NCI-H1092 (cell line): ENCODE data around the gene DNAJB1.
"Not testable (repeated sequence)": the region's sequence is repeated elsewhere in the genome, so short reads cannot be mapped to it uniquely, and the experiment has no call there.

ENCODE experiments used
- DNase-seq: peaks from one replicate; lab custom pipeline; 2025; lab: John Stamatoyannopoulos, UW

Gene DNAJB1

GRCh38 chr19:14517840-14518505 lies at the start of gene DNAJB1:
Gene DNAJB1, minus strand, starts transcription at chr19:14518397. Its CDS starts 48 bp downstream, at chr19:14518349.
- DNase-seq, result peak; percentile 35

DNA sequence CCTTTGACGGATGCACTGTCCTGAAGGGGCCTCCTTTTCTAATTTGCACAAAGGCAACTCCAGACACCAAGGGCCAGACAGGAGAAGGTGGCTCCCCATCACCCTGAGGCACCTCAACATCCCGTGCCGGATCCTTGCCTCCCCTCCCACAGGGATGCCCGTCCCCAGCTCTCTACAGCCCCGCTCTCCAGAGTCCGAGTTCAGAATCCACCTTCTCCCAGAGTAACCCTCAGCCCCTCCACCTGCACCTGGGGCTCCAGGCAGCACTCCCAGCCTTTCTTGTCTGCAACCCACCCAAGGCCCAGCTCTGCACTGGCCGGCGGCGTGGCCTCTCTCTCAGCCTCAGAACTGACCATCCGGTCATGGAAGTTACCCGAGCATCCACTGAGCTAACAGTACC lies 48.9 kb upstream of the DNAJB1 start:
- no peak for DNase-seq

DNA sequence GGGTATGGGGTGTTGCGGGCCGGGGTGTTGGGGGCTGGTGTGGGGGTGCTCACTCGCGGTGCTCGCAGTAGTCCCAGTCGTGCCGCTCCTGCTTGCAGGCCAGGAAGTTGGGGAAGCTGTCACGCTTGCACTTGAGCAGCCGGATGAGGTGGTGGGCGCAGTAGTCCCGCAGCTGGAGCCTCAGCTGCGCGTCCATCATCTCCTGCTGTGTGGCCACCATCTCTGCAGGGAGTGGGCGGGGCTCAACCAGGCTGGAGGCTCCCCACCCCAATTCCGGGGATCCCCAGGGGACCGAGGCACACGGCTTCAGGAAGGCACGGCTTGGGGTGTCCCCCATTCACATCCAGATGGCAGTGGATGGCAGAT lies 48.5 kb upstream of the DNAJB1 start:
- no peak for DNase-seq

DNA sequence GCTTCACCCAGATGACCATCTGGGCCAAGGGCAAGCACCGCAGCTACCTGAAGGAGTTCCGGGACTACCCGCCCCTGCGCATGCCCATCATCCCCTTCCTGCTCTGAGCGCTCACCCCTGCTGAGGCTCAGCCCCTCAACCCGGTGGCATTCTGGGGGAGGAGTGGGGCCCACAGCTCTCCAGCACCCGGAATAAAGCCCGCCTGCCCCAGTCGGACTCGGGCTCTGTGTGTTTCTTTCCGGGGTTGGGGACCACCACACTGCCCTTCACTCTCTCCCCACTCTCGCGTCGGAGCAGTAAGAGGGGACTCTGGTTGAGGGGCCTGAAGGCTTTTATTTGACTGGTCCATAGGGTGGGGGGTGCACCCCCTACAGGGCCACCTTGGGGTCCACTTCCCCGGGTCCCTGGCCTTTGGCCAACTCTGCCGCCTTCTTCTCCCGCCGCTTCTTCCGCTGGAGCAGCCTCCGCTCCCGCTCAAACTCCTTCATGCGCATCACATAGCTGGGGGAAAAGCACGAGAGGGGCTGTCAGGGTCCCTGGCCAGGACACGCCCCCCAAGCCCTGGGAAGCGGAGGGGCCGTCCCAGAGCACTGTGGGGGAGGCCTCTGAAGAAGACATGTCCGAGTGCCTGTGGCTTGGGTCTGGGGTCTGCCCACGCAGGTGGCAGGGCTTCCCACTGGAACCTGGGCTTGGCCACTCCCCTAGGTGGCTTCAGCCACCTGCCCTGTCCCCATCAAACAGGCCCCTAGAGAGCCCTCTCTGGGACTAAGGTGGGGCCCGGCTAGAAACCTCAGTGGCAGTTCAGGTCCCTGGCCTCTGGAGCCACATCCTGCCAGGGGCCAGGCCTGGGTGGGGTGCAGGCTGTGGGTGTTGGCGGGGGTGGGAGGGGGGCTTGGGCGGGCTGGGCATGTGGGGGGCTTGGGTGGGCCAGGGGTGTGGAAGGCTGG lies 47.8 kb upstream of the DNAJB1 start:
- no peak for DNase-seq

GRCh38 chr19:14565298-14565679 lies 47.1 kb upstream of the DNAJB1 start:
- no peak for DNase-seq

GRCh38 chr19:14564652-14565297 lies 46.6 kb upstream of the DNAJB1 start:
- not testable (repeated sequence) for DNase-seq

- DNase-seq, result no peak
These were observed 45.9 kb upstream of the DNAJB1 start for GRCh38 chr19:14563989-14564651.

DNA sequence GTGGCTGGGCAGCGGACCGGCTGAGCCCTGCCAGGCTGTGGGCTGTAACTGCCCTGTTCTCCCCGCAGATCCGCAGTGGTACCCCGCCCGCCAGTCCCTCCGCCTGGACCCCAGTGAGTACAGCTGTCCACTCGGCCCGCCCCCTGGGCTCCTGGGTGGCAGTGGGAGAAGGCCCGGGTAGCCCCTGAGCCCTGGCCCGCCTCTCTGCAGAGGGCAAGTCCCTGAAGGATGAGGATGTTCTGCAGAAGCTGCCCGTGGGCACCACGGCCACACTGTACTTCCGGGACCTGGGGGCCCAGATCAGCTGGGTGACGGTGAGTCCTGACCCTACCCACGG lies 45.4 kb upstream of the DNAJB1 start:
- DNase-seq, result no peak

DNA sequence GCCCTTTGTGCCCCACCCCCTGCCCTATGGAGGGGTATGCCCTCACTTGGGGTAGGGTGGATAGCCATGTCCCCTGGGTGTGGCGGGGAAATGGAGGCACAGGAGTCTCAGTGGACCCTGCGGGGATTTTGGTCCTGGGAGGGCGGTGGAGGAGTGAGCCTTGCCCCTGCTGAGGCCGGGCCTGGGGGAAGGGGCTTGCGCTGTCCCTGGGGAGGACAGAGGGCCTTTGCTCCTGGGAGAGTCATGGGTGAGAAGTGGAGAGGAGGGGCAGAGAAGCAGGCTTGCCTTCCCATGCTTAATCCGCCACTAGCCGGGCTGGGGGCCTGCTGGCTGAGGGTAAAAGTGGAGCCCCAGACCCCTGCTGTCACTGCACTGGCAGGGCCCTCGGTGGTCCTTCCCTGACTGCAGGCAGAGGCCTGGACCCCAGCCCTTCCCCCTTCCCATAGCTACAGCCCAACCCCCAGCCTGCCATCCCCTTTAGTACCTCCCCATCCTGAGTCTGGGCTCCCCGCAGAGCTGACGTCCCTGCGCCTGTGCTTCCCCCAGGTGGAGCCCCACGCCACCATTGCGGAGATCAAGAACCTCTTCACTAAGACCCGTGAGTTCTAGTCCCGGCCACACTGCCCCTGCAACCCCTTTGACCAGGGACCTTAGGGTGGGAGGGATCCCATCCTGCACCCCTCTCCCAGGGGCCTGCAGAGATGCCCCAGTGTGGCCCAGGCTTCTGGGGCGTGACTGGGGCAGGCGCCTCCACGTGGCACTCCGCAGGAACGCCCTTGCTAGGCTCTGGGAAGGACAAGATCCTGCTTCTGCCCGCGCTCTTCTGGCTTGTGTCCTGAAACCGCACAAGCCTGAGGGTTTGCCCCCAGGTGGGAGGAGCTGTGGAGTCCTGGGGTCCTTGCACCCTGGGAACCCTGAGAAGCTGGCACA lies 44.7 kb upstream of the DNAJB1 start:
- DNase-seq, result no peak

DNA sequence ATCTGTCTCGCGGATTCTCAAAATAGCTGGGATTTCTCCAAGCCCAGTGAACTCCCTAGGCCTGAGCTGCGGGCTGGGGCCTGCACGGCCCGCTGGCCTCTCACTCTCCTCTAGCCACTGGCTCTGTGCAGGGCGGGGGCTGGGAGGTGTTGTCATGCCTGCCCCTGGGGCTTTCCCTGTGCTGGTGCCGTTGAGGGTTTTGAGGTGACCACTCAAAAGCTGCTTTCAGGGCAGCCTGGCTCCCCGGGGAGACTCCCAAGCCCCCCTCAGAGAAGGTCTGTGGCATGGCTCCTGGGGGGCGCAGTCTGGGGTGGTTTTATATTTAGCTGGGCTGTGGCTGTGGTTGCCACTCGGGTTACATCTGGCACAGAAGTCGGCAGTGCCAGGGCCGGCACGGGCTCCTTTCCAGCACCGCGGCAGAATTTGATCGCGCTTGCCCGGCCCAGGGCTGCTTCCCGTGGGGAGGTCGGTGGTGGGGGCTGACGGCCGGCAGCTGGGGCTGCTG lies 43.7 kb upstream of the DNAJB1 start:
- no peak for DNase-seq

- DNase-seq, result no peak
These were observed 43.1 kb upstream of the DNAJB1 start for GRCh38 chr19:14561249-14561648.

- DNase-seq, result no peak
These were observed 42.5 kb upstream of the DNAJB1 start for GRCh38 chr19:14560776-14561108.

DNA sequence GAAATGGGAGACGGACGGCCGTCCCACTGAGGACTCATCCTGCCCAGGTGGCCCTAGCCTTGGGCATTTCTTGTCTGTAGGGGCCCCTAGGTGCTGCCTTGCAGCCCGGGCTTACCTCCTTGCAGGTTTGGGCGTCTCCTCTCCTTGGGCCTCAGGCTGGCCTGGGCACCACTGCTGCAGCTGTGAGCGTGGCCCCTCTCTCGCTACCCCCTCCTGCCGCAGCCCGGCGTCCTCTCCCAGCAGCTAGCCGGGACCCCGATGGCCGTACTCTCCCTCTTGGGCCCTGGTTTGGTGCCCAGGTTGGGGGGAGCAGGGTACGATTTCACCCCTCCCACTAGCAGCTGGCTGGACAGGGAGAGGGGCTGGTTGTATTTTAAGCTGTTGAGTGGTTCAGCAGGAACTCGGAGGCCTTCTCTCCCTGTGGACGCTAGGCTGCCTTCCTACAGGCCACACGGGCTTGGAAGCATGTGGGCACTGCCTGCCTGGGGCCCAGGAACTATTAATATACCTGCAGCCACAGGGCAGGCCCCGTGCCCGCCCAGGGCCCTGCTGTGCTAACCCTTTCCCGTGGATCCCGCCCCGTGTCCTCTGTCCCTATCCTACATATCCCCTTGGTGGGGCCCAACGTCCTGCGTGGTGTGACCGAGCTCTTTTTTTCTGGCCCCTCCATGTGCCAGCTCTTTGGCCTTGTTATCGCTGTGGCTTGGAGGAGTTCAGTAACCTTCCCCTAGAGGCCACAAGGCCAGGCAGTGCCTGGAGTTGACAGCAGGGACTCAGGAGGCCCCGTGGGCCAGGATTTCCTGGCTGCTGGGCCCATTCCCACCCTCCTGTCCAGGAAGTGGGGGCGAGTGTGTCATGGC lies 41.9 kb upstream of the DNAJB1 start:
- DNase-seq, result no peak

GRCh38 chr19:14558370-14559066 lies 40.3 kb upstream of the DNAJB1 start:
- no peak for DNase-seq

DNA sequence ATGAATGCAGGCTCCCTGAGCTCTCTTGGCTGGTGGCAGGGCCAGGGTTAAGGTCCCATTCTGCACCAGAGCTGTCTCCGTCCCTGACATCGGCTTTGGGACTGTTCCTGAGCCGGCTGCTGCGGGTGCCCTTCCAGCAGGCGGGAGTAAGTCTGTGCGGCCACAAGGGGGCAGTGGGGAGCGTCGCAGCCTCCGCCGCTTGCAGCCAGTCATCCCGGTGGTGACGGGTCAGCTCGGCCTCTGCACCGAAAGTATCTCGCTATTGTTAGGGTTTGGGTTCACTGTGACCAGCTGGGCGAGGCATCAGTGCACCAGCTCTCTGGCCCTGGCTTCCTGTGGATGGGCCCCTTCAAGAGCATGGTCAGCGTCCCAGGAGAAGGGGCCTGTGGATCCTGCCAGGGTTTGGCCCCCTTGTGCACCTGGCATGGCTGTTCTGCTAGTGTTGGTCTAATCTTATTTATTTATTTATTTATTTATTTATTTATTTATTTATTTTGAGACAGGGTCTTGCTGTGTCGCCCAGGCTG lies 38.5 kb upstream of the DNAJB1 start:
- DNase-seq, result peak; percentile 34

GRCh38 chr19:14555918-14556661 lies 37.9 kb upstream of the DNAJB1 start:
- no peak for DNase-seq

DNA sequence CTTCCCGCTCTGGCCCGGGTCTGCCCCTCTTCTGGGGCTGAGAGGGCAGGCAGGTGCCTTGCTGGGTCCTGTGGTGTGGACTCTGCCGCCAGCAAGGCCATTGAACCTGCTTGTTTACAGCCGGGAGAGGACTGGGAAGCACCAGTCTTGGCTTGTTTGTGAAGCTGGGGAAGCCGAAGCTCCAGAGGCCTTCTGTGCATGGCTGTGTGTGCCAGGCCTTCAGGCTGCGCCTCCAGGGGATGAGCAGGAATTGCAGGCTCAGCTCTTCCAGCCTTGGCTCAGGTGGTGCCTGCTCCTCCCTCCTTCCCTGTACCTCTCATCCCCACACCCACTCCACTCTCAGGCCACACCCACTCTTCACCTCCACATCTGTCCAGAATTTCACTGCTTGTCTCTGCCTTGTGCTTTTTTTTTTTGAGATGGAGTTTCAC lies 36.2 kb upstream of the DNAJB1 start:
- DNase-seq, result no peak

DNA sequence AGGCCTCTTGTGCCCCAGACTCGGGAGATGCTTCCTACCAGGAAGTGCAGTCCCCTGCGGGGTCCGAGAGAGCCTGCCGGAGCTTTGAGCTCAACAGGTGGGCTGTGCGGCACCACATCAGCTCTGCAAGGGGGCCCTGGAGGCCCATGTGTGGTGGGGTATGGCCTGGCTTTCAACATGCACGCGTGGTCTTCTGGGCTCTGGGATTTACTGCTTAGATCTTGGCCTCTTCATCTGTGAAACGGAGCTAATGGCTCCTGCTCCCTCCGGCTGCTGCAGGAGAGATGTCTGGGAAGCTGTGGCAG lies 35.7 kb upstream of the DNAJB1 start:
- DNase-seq, result no peak
